Measurements from ENCODE around the gene PRF1.
"Not testable (repeated sequence)": the region's sequence is repeated elsewhere in the genome, so short reads cannot be mapped to it uniquely, and the experiment has no call there.

The PRF1 gene

DNA sequence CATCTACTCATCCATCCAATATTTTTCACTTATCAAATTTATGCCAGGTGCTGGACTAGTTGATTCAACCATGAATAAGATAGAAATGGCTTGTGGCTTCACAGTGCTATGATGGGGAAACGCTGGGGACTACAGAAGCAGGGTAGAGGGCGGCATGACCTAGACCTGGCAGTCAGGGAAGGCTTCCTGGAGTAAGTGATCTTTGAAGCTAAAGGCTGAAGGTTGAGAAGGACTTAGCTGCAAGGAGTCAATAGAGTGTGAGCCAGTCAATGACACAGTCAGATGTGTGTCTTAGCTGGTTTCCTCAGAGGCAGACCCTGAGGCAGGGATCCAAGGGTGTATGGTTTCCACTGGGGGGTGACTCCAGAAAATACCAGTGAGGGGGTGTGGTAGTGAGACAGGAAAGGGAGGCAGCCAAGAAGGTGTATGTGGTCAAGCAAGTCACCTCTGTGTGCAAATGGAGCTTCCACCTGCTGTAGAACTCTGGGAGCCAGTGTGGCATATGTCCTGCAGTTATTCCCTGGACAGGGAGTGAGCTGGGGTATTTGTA is 10.3 kb downstream of the PRF1 start:
- no peak for DNase-seq

DNA sequence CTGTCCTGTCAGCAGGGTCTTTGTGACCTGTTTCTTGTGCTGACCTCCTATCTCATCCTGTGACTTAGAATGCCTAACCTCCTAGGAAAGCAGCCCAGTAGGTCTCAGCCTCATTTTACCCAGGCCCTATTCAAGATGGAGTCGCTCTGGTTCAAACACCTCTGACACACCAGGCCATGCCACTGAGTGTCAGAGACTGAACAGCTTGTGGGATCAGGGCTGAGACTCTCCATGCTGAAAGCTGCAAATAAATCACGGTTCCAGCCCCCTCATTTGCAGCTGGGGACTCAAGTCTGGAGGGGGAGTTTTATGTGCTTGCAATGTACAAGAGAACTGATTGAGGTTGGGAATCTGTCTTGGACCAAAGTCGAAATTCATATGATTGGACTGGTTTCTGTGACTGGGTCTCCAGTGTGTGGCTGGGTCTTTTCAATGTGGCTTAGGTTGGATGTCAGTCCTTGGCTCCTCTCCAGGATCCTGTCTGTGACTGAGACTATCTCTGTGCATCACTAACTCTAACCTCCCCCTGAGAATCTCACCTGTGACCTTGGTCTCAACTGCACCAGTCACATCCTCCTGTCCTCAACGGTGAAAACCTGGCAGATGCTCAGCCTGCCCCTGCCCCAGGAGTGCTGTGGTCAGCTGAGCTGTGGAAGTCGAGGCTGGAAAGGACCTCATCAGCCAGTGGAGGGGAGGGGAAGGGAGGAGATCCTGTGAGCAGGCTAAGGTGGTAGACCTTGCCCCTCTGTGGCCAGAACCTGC is 11.7 kb downstream of the PRF1 start:
- DNase-seq, result no peak

DNA sequence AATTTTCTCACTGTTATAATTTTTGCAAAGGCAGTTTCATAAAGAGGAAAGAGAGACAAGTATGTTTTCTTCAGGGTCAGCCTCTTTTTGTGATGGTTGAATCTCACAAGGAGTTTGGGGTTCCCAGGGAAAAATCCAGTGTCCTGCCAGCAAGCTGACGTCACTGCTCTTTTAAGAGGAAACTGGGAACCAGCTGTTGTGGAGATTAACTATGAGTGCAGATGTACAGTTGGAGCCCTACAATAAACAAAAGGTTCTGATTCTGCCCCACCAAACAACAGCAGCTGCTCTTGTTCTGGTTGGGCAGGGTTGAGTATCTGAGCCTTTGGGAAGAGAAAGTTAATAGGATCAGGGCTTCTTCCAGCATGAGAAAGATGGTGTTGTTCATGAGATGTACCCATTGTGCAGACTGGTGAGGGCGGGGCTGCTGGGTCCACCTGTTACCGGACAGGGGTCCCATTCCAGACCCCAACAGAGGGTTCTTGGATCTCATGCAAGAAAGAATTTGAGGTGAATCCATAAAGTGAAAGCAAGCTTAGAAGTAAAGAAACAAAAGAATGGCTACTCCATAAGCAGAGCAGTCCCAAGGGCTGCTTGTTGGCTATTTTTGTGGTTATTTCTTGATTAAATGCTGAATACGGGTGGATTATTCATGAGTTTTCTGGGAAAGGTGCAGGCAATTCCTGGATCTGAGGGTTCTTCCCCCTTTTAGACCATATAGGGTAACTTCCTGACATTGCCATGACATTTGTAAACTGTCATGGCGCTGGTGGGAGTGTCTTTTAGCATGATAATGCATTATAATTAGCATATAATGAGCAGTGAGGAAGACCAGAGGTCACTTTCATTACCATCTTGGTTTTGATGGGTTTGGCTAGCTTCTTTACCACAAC is 12.5 kb downstream of the PRF1 start:
- DNase-seq, result peak; percentile 58

DNA sequence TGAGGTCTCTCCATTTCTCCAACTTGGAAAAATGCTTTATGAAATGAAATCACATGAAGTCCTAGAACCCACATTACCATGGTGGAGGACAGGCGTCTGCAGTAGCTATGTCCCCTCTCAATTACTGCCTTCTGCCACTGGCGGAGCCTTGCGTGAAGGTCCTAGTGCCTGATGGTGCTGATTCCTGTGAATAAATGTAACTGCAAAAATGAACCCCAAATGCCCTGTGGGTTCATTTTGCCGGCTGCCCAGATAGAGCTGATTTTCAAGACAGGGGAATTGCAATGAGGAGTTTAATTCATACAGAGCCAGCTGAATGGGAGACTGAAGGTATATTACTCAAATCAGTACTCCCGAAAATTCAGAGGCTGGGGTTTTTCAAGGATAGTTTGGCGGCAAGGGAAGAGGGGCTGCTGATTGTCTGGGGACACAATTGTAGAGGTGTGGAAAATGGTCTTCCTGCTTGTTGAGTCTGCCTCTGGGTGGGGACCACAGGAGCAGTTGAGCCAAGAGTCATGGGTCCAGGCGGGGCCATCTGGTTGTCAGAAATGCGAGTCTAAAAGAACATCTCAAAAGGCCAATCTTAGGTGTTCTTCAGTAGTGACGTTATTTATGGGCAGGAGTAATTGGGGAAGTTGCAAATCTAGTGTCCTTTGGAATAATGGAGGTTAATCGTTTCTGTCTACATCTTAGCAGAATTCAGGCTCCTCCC is 13.5 kb downstream of the PRF1 start:
- DNase-seq, result no peak

DNA sequence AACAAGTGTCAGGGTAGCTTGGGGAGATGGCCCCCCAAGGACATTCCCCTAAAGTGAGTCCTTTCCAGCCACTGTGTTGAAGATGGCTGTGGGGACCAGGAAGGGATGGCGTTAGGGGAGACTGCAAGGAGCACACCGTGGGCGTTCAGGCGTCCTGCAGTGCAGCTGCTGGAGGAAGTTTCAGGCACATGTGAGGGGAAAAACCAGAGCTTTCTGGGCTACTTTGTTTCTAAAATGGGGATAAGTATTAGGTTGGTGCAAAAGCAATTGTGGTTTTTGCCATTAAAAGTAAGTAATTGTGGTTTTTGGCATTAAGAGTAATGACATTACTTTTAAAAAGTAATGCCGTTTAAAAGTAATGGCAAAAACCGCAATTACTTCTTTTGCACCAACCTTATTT is 14.3 kb downstream of the PRF1 start:
- DNase-seq, result no peak

DNA sequence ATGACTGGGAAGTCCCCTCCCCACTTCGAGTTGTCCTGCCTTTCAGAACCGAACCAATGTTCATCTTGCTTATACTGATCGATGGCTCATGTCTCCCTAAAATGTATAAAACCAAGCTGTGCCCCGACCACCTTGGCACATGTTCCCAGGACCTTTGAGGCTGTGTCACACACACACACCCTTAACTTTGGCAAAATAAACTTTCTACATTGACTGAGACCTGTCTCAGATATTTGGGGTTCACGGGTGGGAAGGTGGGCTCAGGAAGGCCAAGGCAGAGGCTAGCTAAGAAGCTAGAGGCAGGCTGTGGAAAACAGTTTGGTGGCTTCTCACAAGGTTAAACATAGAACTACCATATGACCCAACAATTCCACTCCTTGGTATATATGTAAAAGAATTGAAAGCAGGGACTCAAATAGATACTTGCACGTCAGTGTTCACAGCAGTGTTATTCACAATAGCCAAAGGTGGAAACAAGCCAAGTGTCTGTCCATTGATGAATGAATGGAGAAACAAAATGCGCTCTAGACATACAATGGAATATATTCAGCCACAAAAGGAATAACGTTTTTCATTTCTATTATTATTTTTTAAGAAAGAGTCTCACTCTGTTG is 15.4 kb downstream of the PRF1 start:
- DNase-seq, result no peak

DNA sequence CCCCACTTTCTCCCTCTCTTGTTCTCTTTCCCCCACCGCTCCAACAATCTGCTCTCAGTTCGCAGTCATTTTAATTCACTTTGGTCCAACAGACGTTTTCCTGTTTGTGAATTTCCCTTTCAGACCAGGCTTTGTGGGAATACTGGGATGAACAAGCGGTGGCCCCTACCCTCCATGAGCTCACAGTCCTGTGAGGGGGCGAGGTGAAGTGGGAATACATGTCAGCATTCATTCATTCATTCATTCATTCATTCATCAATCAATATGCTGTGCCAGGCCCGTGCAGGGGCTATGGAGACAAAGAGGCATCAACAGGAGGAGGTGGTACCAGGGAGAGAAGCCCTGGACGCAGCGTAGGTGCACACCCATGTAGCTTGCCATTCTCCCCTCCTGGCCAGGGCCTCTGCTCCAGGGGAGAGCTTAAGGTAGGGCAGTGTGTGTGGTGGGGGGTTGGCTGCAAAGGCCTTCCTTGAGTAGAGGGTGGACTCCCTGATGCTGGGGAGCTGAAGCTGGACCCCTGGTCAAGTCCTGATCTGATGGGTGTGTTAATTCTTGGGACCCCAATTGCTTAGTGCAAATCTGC is 16.1 kb downstream of the PRF1 start:
- no peak for DNase-seq

DNA sequence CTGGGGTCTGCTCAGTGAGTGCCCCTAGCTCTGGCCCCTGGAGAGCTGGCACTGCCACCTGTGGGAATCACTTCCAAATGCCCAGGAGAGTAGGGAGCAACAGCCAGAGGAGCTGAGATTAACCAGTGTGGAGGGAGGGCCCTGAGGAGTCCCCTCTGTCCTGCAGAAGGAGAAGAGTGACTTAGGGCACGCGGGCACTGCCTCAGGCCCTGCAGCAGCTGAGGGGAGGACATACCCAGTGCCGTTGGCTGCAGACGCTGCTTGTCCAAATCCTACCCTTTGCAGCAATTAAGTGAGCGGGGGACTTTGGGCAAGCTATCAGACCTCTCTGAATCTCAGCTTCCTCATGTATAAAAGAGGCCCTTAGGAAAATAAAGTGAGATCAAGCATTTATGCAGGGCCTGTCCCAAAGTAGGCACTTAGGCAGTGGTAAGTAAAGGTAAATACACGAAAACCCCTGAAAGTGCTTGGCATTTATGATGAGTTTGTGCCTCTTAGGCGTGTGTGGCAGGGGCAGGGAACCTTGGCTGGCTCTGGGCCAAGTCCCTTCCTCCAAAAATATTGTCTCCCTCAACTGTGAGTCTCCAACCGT is 16.9 kb downstream of the PRF1 start:
- no peak for DNase-seq

DNA sequence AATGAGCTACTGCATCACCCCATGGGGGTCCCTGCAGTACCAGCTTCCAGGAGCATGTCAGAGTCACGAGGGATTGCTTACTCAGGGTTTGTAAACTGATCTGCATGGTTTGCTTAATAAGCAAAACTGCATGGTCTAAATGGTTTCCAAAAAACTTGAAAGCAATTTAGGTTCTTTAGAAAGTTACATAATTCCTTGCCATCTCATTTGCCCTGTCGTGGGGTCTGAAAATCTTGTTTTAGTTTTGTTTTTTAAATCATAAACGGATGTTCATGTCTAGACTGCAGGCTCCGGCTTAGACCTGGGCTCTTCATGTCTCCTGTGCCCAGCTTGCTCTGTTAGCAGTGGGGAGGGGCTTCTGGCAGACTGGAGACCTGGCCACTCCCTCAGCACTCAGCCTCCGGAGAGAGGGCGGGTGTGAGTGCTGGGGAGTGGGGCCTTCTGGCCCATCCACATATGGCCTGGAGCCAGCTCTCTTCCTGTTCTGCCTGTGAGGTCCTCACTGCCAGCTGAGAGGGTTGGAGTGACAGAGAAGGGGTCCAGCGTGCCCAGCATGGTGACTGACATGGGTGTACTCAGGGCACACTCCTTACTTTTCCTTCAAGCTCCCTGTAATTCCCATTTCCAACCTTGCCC is 17.5 kb downstream of the PRF1 start:
- DNase-seq, result no peak

DNA sequence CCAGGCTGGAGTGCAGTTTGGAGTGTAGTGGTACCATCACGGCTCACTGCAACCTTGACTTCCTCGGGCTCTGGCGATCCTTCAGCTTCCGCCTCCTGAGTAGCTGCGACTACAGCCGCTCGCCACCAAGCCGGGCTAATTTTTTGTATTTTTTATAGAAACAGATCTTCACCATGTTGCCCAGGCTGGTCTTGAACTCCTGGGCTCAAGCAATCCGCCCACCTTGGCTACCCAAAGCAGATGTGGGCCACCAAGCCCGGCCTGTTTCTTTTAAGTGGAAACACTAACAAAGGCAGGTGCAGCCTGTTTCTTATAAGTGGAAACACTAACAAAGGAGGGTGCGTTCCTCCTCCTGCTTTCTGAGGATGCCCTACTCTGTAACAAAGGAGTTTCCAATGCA is 18.2 kb downstream of the PRF1 start:
- no peak for DNase-seq

DNA sequence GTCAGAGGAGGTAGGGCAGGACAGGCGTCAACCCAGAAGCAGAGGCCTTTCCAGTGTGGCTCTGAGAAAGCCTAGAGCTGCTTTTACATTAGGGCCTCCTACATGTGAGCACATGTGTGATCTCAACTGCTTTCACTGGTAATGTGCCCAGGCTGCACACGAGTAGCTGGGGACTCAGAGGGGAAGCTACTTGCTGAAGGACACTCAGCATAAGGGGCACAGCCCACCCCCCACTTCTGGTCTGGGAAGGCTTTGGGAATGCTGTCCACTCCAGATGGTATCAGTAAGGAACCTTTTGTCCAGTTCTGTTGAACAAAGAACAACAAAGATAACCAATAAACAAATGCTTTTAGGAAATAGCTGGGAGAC is 18.9 kb downstream of the PRF1 start:
- no peak for DNase-seq

DNA sequence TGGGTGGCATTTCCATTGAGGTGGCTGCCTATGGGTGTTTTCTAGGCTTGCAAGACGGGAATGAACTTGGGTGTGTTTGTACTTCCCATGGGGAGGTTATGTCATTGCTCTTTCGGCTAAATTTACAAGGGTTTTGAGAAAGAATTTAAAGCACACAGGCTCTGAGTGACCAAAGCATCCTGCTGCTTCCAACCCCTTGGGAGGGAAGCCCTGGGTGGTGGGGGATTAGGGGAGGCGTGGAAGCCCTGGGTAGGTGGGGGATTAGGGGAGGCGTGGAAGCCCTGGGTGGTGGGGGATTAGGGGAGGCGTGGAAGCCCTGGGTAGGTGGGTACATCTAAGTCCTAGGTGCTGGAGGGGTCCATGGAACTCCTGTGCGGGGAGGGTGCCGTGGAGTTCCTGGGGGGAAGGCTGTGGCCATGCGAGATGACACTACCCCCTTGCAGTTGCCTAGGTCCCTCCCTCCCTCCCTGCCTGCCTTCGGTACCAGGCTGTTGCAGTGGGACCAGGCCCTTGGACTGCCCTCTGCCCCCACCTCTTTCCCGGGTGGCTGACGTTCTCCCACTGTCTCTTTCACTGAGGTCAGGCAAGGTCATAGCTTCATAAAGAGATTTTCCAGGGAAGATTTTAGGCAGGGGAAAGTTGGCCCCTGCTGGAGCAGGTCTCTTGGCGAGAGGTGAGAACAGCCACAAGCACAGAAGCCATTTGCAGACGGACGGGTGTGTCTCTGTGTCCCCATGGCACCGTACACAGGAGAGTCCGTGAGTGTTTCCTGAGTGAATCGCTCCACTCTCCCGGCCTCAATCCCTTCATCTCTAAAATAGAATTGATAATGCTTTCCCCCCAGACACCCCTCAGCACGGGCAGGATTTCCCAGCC is 19.5 kb downstream of the PRF1 start:
- no peak for DNase-seq

DNA sequence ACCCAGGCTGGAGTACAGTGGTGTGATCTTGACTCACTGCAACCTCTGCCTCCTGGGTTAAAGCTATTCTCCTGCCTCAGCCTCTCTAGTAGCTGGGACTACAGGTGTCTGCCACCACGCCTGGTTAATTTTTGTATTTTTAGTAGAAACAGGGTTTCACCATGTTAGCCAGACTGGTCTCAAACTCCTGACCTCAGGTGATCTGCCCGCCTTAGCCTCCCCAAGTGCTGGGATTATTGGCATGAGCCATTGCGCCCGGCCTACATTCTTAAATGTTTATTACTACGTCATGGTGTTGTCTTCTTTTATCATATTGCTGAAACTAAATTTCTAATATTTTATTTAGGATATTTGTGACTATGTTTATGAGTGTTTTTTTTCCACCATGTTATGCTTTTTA is 21.4 kb downstream of the PRF1 start:
- DNase-seq, result not testable (repeated sequence)

DNA sequence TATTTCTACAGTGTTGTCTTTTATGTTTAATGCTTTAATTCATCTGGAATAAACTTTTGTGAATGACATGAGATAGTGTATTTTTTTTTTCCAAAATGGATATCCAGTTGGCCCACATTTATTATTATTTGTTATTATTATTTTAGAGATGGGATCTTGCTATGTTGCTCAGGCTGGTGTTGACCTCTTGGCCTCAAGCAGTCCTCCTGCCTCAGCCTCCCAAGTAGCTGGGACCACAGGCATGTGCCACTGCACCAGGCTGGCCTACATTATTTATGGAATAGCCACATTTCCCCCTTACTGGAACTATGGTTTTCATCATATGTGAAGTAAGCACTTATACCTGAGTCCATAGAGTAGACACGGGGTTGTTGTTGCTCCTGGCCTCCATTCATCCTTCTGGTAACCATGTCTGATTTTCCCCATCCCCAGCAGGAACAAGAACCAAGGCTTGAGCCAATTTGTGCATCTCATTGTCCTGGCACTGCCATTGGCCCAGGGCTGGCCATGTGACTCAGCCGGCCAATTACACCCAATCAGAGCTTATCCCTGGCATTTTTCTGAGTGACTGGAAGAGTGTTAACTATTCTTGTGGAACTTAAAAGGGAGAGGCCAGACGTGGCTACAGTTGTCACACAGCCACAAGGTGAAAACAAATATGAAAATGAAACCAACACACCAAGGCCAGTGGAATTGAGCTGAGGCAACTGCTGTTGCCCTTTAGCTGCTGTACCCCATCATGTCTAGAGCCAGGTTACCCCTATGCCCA is 23.1 kb downstream of the PRF1 start:
- no peak for DNase-seq

DNA sequence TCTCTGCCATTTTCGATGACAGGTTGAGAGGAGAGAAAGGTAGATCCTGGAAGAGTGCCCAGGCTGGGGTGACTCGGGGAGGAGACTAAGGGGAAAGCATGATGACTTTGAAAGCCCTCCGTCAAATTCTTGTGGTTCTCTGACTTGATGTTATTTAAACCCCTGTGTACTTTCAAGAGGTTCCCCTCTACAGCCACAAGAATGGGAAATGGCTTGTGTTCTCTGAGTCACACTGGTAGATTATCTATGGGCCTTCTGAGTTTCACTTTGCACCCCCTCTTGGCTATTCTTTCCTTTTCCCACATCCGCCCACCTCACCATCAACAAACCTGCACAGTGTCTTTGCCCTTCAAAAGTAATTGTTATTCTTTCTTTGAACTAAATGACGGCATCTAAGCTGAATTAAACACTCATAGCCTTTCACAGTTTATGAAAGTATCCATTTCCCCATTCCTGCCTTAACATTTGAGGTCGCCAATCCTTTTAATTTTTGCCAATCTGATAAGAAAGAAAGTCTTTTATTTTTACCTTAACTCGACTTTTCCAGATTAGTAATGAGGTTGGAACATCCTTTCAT is 24.1 kb downstream of the PRF1 start:
- DNase-seq, result no peak

DNA sequence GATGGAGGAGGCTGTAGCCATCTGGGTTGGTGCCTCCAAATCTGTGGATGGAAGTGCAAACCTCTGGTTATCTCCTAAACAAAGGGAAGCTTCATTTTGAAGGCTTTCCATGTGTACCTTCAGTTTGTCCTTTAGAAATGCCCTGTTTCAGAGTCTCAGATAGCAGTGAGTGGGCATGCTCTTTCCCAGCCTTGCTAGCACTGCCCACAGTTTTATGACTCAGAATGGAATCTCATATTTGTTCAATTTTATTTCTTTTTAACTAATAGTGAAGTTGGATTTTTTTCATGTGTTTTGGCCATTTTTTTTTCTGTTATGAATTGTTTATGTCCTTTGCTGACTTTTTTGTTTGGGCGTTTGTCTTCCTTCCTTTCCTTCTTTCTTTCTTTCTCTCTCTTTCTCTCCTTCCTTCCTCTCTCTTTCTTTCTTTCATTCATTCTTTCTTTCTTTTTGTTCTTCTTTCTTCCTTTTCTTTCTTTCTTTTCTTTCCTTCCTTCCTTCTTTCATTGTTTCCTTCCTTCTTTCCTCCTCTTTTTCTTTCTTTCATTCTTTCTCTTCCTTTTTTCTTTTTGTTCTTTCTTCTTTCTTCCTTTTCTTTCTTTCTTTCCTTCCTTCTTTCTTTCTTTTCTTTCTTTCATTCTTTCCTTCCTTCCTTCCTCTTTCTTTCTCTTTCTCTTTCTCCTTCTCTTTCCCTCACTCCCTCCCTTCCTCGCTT is 25.6 kb downstream of the PRF1 start:
- no peak for DNase-seq

DNA sequence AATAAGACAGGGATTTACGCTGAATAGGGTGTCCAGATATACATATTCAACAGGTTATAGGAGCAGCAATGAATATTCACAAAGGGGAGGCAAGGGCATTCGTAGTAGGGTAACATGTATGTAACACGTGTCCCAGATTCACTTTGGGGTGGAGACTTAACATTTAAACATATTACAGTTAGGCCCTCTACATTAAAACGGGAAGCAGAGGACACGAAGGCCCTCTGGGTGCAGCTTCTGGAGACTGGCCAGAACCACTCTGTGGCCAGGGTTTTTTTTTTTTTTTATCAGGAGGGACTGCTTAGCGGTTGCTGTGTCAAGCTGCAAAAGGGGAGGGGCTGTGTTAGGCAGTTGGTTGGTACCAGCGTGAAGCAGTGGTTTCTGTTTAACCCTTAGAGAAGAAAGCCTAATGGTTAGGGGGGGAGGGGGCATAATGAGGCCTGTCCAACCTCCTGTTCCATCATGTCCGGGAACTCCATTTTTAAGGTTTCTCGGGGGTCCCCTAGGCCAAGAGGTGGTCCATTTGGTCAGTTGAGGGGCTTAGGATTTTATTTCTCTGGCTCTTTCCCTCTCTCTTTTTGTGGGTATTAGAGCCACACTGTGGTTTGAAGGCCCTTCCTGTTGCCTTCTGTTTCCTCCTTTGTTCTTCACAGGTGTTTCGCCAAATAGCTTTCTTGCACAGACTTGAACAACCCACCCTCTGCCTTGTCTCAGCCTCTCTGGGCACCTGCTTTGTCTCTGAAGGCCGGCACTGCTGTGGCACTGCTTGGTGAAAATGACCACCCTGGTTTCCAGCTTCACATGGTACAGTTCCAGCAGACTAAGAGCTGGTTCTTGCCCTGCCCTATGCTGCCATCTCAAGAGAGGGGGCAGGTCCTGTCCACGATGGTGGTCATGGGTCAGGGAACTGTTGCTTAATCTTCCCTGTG is 26.4 kb downstream of the PRF1 start:
- no peak for DNase-seq

DNA sequence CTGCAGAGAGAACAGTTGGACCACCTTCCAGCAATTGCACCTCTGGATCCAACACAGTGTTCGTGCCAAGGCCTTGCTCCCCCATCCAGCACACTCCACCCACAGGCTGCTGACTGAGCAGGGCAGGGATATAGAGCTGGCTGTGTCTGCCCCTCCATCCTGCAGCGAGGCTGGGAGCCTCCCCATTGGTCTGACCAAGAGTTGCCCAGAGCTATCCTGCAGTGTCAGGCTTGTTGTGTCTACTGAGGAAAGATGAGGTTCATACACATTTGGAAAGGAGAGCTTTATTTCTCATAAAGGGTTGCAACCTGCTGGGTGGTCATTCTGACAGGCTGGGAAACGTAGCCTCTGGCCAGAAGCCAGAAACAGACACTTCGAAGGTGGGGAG is 27.1 kb downstream of the PRF1 start:
- no peak for DNase-seq
